ENCODE measurements around the gene GRM6.

DNA sequence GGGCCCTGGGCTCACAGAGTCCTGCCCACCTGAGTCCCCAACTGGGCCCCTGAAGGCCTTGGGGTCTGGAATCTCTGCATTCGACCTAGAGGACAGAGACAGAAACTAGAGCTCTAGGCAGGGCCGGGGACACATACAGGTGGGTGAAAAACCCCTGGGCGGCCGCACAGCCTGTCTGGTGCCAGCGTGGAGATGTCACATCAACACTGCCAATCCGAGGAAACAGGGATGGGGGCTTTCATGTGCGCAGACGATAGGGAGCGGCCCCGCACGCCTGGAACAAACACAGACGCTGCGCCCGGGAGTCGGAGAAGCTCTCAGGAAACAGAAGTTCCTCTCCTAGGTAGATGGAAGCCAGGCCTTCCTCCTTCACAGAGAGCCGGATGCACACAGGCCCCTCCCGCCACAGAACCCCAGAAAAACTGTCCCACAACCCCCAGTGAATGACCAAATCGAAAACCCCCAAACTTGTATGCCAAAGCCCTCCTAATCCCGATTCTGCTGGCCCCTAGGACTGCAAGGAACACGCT, 1.8 kb downstream of the GRM6 start:
- TF ChIP-seq, protein P1, sequence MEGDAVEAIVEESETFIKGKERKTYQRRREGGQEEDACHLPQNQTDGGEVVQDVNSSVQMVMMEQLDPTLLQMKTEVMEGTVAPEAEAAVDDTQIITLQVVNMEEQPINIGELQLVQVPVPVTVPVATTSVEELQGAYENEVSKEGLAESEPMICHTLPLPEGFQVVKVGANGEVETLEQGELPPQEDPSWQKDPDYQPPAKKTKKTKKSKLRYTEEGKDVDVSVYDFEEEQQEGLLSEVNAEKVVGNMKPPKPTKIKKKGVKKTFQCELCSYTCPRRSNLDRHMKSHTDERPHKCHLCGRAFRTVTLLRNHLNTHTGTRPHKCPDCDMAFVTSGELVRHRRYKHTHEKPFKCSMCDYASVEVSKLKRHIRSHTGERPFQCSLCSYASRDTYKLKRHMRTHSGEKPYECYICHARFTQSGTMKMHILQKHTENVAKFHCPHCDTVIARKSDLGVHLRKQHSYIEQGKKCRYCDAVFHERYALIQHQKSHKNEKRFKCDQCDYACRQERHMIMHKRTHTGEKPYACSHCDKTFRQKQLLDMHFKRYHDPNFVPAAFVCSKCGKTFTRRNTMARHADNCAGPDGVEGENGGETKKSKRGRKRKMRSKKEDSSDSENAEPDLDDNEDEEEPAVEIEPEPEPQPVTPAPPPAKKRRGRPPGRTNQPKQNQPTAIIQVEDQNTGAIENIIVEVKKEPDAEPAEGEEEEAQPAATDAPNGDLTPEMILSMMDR (IDR thresholded peaks at IDR 0.05): no peak
- no peak for TF ChIP-seq POLR2AphosphoS5 (IDR thresholded peaks at IDR 0.05)

Measured in gastroesophageal sphincter (tissue), 3 donors.